Right atrium auricular region (tissue), 2 donors: ENCODE measurements around the gene USP44. TPM values are rescaled to one million over a fixed set of nuclear protein-coding genes. Genes with fewer than 3 reads are reported as not detected.

Source experiments
- DNase-seq: peaks from one replicate; pipeline ENCODE4 v3.0.0-alpha.2; 2019; ENCODE audit warnings: low spot score
- H3K27ac ChIP-seq, 2 donors: fragments of 200-600 bp; sonication (generic); 1 replicate in 1 of 2; 2 replicates in 1 of 2; pipeline ENCODE4 v1.5.1; 2016 to 2019
- H3K27me3 ChIP-seq, 2 donors: fragments of 200-600 bp; sonication (generic); one replicate each; pipeline versions ENCODE4 v1.5.1 to v1.6.0; 2017 to 2019
- H3K36me3 ChIP-seq: fragments of 200-600 bp; sonication (generic); one replicate; pipeline ENCODE4 v1.5.1; 2016
- H3K4me1 ChIP-seq, 2 donors: fragments of 200-600 bp; sonication (generic); one replicate each; pipeline versions ENCODE4 v1.5.1 to v1.6.0; 2017 to 2019
- H3K4me3 ChIP-seq, 2 donors: fragments of 200-600 bp; sonication (generic); 1 replicate in 1 of 2; 2 replicates in 1 of 2; pipeline ENCODE4 v1.5.1; 2017 to 2019; ENCODE audit warnings: mild to moderate bottlenecking in 1 of 2, moderate library complexity in 1 of 2
- H3K9me3 ChIP-seq, 2 donors: fragments of 200-600 bp; sonication (generic); one replicate each; pipeline ENCODE4 v1.5.1; 2019
- CTCF ChIP-seq, 2 donors: fragments of 200-600 bp; sonication (generic); IDR thresholded peaks; one replicate each; pipeline ENCODE4 v1.5.1; 2019; ENCODE audit warnings: antibody characterized with exemption in 2 of 2
- total RNA-seq, 2 donors: library from RNA; depleted of rRNA; stranded (reverse); fragments of >200 nt; gene quantifications; one replicate each; pipeline ENCODE4 v1.1.0, GENCODE V29; 2016

Gene USP44
- 1 to 10 TPM; 1.4 to 1.9 TPM for total RNA-seq

GRCh38 chr12:95551305-95551704, at the start of gene USP44:
Gene USP44, minus strand, starts transcription at chr12:95551476. Its CDS starts 17,220 bp downstream, at chr12:95534256.
- peaks cover 0 to 6% of the 10 kb centered on the region in 2 donors for H3K4me1 ChIP-seq
- no peak within 1 kb of the TSS for H3K27ac ChIP-seq
- no peak within 1 kb of the TSS for H3K4me3 ChIP-seq
- no peaks in the 10 kb centered on the region for H3K36me3 ChIP-seq
- TF ChIP-seq CTCF (IDR thresholded peaks at IDR 0.05): no peak
- H3K27me3 ChIP-seq: no peaks in the 10 kb centered on the region
- H3K9me3 ChIP-seq: peaks cover 0 to 11% of the 10 kb centered on the region in 2 donors
- DNase-seq: no peak

GRCh38 chr12:95600567-95600966, 49.3 kb upstream of the USP44 start:
- Histone ChIP-seq H3K36me3 (no peaks in the 10 kb centered on the region), H3K4me3 (no peak overlapping the region), H3K27ac (peak overlapping the region in 1 of 2 donors; percentile 66), H3K27me3 (no peaks in the 10 kb centered on the region), H3K4me1 (peaks cover 0 to 6% of the 10 kb centered on the region in 2 donors), H3K9me3 (no peaks in the 10 kb centered on the region)
- no peak for DNase-seq
- TF ChIP-seq CTCF (IDR thresholded peaks at IDR 0.05): no peak

- no peak overlapping the region for H3K4me3 ChIP-seq
- H3K27ac ChIP-seq: no peak overlapping the region
- no peak for TF ChIP-seq CTCF (IDR thresholded peaks at IDR 0.05)
- no peaks in the 10 kb centered on the region for H3K9me3 ChIP-seq
- peaks cover 0 to 1% of the 10 kb centered on the region in 2 donors for H3K4me1 ChIP-seq
- no peaks in the 10 kb centered on the region for H3K27me3 ChIP-seq
- no peaks in the 10 kb centered on the region for H3K36me3 ChIP-seq
- no peak for DNase-seq
These were observed 48.6 kb upstream of the USP44 start for GRCh38 chr12:95599880-95600279.

GRCh38 chr12:95594136-95594535, 42.9 kb upstream of the USP44 start:
- Histone ChIP-seq H3K36me3 (no peaks in the 10 kb centered on the region), H3K4me1 (peaks cover 0 to 20% of the 10 kb centered on the region in 2 donors), H3K4me3 (no peak overlapping the region), H3K9me3 (no peaks in the 10 kb centered on the region), H3K27ac (peak overlapping the region; percentile 57 to 75), H3K27me3 (no peaks in the 10 kb centered on the region)
- DNase-seq: no peak
- no peak for TF ChIP-seq CTCF (IDR thresholded peaks at IDR 0.05)

GRCh38 chr12:95593266-95593871, 42.1 kb upstream of the USP44 start:
- H3K27ac ChIP-seq: peak overlapping the region; percentile 57 to 75
- H3K4me3 ChIP-seq: no peak overlapping the region
- DNase-seq: peak; percentile 73
- H3K9me3 ChIP-seq: no peaks in the 10 kb centered on the region
- H3K27me3 ChIP-seq: no peaks in the 10 kb centered on the region
- peaks cover 0 to 20% of the 10 kb centered on the region in 2 donors for H3K4me1 ChIP-seq
- no peaks in the 10 kb centered on the region for H3K36me3 ChIP-seq
- no peak for TF ChIP-seq CTCF (IDR thresholded peaks at IDR 0.05)

- Histone ChIP-seq H3K4me3 (no peak overlapping the region), H3K9me3 (no peaks in the 10 kb centered on the region), H3K4me1 (peaks cover 0 to 20% of the 10 kb centered on the region in 2 donors), H3K36me3 (no peaks in the 10 kb centered on the region), H3K27ac (no peak overlapping the region), H3K27me3 (no peaks in the 10 kb centered on the region)
- DNase-seq: no peak
- TF ChIP-seq CTCF (IDR thresholded peaks at IDR 0.05): no peak
These were observed 40.5 kb upstream of the USP44 start for GRCh38 chr12:95591731-95592130.
